Measurements from ENCODE around the gene TMPRSS6. TPM values are rescaled to one million over a fixed set of nuclear protein-coding genes. Genes with fewer than 3 reads are reported as not detected.

The TMPRSS6 gene
- total RNA-seq, 1 donor from 2014 or later = not detected

DNA sequence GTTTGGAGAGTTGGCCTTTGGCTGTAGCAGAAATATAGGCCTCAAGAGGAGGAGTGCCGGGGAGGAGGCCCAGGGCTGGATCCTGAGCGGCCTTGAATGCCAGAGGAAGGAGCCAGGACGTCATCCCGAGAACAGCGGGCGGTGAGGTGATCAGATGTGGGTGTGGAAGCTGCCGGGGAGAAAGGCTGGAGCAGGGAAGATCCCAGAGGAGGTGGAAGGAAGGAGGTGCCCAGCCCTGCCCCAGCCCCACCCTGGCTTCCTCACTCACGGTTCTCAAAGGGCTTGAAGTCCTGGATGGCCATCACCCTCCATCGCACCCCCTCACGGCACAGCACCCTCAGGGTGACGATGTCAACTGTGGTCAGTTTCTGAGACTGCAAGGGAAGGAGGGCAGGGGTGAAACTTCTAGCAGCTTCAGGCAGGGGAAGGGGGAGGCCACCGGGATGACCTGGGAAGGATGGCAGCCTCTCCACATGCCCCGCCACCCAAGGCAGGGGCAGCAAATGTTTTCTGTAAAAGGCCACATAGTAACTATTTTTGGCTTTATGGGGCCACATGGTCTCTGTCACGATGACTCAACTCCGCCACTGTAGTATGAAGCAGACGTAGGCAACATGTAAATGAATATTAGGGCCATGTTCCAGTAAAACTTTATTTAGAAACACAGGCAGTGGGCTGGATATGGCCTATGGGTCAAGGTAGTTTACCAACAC is 29.5 kb upstream of the TMPRSS6 start:
- DNase-seq (ENCODE audit: low read depth) = no peak
- no peak overlapping the region for H3K4me3 ChIP-seq (ENCODE audit: low read depth, low read length)
- TF ChIP-seq, protein P1, sequence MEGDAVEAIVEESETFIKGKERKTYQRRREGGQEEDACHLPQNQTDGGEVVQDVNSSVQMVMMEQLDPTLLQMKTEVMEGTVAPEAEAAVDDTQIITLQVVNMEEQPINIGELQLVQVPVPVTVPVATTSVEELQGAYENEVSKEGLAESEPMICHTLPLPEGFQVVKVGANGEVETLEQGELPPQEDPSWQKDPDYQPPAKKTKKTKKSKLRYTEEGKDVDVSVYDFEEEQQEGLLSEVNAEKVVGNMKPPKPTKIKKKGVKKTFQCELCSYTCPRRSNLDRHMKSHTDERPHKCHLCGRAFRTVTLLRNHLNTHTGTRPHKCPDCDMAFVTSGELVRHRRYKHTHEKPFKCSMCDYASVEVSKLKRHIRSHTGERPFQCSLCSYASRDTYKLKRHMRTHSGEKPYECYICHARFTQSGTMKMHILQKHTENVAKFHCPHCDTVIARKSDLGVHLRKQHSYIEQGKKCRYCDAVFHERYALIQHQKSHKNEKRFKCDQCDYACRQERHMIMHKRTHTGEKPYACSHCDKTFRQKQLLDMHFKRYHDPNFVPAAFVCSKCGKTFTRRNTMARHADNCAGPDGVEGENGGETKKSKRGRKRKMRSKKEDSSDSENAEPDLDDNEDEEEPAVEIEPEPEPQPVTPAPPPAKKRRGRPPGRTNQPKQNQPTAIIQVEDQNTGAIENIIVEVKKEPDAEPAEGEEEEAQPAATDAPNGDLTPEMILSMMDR (IDR thresholded peaks at IDR 0.05; ENCODE audit: insufficient read depth, low read length, poor library complexity, severe bottlenecking) = no peak
- peaks cover 6% of the 10 kb centered on the region for H3K27me3 ChIP-seq (ENCODE audit: control insufficient read depth, insufficient read depth, low read length)
- no peaks in the 10 kb centered on the region for H3K36me3 ChIP-seq (ENCODE audit: control insufficient read depth, insufficient read depth, low read length)

DNA sequence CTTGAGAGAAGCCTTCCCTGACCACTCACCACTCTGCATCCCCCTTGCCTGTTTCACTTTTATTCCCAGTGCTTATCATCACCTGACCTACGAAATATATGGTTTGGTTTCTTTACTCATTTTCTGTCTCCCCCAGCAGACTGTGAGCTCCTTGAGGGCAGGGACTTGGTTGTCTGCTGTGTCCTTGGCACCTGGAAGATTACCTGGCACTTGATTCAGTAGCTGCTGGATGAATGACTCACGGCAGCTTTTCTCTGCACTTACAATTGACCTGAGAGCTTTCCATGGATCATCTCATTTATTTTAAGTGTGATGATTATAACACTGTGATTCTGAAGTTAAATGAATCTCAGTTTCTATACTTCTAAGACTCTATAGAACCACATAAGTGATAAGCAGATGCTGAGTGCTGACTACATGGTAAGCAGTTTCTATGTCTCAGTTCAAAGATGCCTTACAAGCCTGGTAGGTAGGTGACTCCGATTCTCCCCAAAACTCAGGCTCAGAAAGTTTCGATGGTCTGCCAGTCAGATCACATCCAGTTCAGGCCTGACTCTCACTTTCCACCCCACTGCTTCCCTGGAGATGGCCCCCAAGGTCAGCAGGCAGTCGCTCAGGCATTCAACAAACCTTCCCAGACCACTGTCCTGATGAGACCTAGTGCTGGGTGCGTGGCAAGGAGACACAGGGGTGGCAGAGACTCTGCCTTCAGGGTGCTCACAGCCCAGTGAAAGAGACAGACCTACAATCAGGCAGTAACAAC is 28.6 kb upstream of the TMPRSS6 start:
- TF ChIP-seq, protein P1 (IDR thresholded peaks at IDR 0.05; ENCODE audit: insufficient read depth, low read length, poor library complexity, severe bottlenecking) = no peak
- Histone ChIP-seq H3K27me3 (ENCODE audit: control insufficient read depth, insufficient read depth, low read length) (peaks cover 9% of the 10 kb centered on the region), H3K36me3 (ENCODE audit: control insufficient read depth, insufficient read depth, low read length) (no peaks in the 10 kb centered on the region), H3K4me3 (ENCODE audit: low read depth, low read length) (no peak overlapping the region)
- no peak for DNase-seq (ENCODE audit: low read depth)

DNA sequence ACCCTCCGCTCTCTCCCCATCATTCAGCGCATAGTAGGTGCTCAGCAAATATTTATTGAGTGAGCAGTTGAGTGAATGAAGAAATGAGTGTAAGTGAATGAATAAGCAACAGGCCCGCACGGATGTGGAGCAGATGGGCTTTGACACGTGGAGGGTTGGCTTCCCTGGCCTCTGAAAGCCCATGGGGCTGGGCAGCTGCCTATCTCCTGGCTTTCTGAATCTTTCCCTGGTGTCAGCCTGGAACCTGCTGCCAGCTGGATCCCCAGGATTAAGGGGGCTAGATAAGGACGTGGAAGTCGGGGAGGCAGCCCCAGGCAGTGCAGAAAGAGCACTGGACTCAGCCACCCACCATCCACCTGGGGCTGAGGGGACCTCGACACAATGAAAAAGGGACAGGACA is 27.6 kb upstream of the TMPRSS6 start:
- TF ChIP-seq, protein P1 (IDR thresholded peaks at IDR 0.05; ENCODE audit: insufficient read depth, low read length, poor library complexity, severe bottlenecking) = no peak
- Histone ChIP-seq H3K27me3 (ENCODE audit: control insufficient read depth, insufficient read depth, low read length) (peaks cover 7% of the 10 kb centered on the region), H3K36me3 (ENCODE audit: control insufficient read depth, insufficient read depth, low read length) (no peaks in the 10 kb centered on the region), H3K4me3 (ENCODE audit: low read depth, low read length) (no peak overlapping the region)
- no peak for DNase-seq (ENCODE audit: low read depth)

DNA sequence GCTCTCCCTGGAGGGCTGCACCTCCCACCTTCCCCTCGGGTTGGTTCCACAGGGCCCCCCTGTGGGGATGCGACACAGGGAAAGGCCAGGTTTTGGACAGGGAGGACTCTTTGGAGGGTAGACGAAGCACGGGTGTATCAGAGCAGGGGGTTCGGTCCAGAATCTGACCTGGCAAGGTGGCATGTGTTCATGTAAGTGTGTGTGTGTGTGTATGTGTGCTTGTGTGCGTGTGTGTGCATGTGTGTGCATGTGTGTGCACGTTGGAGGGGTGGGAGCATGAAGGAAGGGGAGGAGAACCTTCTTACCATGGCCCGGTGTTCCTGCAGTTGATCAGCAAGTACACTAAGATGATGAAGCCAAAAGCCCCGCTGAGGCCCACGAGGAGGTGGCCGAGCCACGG is 25.5 kb upstream of the TMPRSS6 start:
- H3K27me3 ChIP-seq (ENCODE audit: control insufficient read depth, insufficient read depth, low read length) = peaks cover 9% of the 10 kb centered on the region
- H3K4me3 ChIP-seq (ENCODE audit: low read depth, low read length) = no peak overlapping the region
- DNase-seq (ENCODE audit: low read depth) = no peak
- TF ChIP-seq, protein P1 (IDR thresholded peaks at IDR 0.05; ENCODE audit: insufficient read depth, low read length, poor library complexity, severe bottlenecking) = no peak
- no peaks in the 10 kb centered on the region for H3K36me3 ChIP-seq (ENCODE audit: control insufficient read depth, insufficient read depth, low read length)

DNA sequence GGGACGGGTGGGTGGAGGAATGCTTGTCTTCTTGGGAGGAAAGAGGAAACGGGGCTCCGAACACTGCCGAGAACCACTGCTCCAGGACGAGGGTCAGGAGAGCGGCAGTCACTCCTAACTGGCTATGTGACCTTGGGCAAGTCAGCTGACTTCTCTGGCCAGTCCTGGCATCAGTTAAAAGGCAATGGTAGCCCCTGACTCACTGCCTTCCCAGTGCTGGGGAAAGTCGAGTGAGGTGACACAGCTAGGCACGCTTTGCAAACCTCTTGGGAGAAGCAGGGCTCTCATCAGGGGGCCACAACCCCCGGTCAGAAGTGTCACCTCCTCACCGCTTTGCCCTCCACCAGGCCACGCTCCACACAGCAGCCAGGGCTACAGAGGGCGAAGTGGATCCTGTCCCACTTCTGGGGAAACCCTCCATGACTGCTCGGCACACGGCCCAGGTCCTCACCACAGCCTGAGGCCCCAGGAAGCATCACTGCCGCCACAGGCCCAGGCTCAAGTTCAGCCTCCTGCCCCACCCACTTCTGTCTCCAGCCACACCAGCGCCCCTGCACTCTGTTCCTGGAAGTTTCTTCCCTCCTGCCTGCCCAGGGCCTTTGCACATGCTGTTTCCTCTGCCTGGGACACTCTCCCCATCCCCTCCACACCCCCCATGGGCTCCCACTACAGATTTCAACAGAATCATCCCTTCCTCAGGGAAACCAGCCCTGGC is 23.9 kb upstream of the TMPRSS6 start:
- Histone ChIP-seq H3K36me3 (ENCODE audit: control insufficient read depth, insufficient read depth, low read length) (no peaks in the 10 kb centered on the region), H3K4me3 (ENCODE audit: low read depth, low read length) (no peak overlapping the region), H3K27me3 (ENCODE audit: control insufficient read depth, insufficient read depth, low read length) (peaks cover 13% of the 10 kb centered on the region)
- TF ChIP-seq, protein P1 (IDR thresholded peaks at IDR 0.05; ENCODE audit: insufficient read depth, low read length, poor library complexity, severe bottlenecking) = no peak
- DNase-seq (ENCODE audit: low read depth) = no peak

Measured in kidney epithelial cell (primary cell).